Rectal smooth muscle tissue (tissue), 1 donor: ENCODE measurements around the gene CLDN4.
A peak's percentile ranks its signal among the peaks of the same experiment; 100 is the strongest.
"Not testable (repeated sequence)": the region's sequence is repeated elsewhere in the genome, so short reads cannot be mapped to it uniquely, and the experiment has no call there.

ENCODE experiments used
- H3K27ac ChIP-seq: one replicate; pipeline ENCODE4 v1.7.0; 2013; ENCODE audit warnings: low read depth, low read length, inconsistent platforms
- H3K27me3 ChIP-seq: one replicate; pipeline ENCODE4 v1.7.0; 2013; ENCODE audit warnings: low read length; ENCODE audit not compliant: control insufficient read depth, insufficient read depth
- H3K36me3 ChIP-seq: one replicate; pipeline ENCODE4 v1.7.0; 2013; ENCODE audit warnings: low read length; ENCODE audit not compliant: control insufficient read depth, insufficient read depth
- H3K4me1 ChIP-seq: one replicate; pipeline ENCODE4 v1.7.0; 2013; ENCODE audit warnings: low read length; ENCODE audit not compliant: control insufficient read depth, insufficient read depth
- H3K4me3 ChIP-seq: one replicate; pipeline ENCODE4 v1.7.0; 2013; ENCODE audit warnings: low read length
- H3K9ac ChIP-seq: one replicate; pipeline ENCODE4 v1.7.0; 2013; ENCODE audit warnings: low read length

Gene CLDN4, protein sequence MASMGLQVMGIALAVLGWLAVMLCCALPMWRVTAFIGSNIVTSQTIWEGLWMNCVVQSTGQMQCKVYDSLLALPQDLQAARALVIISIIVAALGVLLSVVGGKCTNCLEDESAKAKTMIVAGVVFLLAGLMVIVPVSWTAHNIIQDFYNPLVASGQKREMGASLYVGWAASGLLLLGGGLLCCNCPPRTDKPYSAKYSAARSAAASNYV

DNA sequence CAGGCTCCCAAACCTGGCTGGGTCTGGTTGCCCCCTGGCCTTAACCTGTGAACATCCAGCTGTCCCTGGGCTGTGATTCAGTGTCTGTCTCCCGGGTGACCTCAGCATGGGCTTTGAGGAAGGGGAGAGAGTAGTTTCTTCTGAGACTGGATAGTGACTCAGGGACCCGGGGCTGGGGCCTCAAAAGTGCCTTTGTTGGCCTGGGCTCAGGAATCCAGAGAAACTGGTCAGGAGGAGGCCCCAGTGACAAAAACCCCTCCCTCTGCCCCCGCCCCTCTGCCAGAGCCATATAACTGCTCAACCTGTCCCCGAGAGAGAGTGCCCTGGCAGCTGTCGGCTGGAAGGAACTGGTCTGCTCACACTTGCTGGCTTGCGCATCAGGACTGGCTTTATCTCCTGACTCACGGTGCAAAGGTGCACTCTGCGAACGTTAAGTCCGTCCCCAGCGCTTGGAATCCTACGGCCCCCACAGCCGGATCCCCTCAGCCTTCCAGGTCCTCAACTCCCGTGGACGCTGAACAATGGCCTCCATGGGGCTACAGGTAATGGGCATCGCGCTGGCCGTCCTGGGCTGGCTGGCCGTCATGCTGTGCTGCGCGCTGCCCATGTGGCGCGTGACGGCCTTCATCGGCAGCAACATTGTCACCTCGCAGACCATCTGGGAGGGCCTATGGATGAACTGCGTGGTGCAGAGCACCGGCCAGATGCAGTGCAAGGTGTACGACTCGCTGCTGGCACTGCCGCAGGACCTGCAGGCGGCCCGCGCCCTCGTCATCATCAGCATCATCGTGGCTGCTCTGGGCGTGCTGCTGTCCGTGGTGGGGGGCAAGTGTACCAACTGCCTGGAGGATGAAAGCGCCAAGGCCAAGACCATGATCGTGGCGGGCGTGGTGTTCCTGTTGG lies at the start of gene CLDN4:
Gene CLDN4 (plus strand): TSS at position 316 of the 903 bp plus-strand sequence. CDS start 206 bp downstream, at position 522.
- H3K4me3 ChIP-seq = peak within 1 kb of the TSS; percentile 61

DNA sequence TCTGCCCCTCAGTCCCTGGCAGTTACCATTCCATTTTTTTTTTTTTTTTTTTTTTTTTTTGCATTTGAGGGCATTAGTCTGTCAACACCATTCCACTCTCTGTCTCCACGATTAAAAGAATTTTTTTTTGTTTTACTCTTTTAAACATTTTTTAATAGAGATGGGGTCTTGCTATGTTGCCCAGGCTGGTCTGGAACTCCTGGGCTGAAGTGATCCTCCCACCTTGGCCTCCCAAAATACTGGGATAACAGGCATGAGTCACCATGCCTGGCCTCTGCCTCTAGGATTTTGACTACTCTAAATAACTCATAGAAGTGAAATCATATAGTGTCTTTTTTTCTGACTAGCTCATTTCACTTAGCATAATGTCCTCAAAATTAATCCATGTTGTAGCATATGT lies 44.2 kb upstream of the CLDN4 start:
- Histone ChIP-seq H3K4me1 (no peaks in the 10 kb centered on the region), H3K27ac (no peak overlapping the region), H3K4me3 (no peak overlapping the region), H3K9ac (no peak overlapping the region), H3K27me3 (no peaks in the 10 kb centered on the region), H3K36me3 (no peaks in the 10 kb centered on the region)

More for the DNA sequence above, at the start of gene CLDN4:
- peaks cover 8% of the 10 kb centered on the region for H3K4me1 ChIP-seq
- H3K27me3 ChIP-seq = no peaks in the 10 kb centered on the region
- no peaks in the 10 kb centered on the region for H3K36me3 ChIP-seq
- H3K27ac ChIP-seq = no peak within 1 kb of the TSS
- peak within 1 kb of the TSS; percentile 79 for H3K9ac ChIP-seq

- not testable (repeated sequence) for H3K27me3 ChIP-seq, H3K27ac ChIP-seq, H3K9ac ChIP-seq, H3K4me3 ChIP-seq, H3K4me1 ChIP-seq, H3K36me3 ChIP-seq
These were observed 43.1 kb upstream of the CLDN4 start for GRCh38 chr7:73787786-73788048.

- Histone ChIP-seq H3K4me1 (no peaks in the 10 kb centered on the region), H3K4me3 (no peak overlapping the region), H3K27ac (no peak overlapping the region), H3K9ac (no peak overlapping the region), H3K36me3 (no peaks in the 10 kb centered on the region), H3K27me3 (no peaks in the 10 kb centered on the region)
These were observed 41.7 kb upstream of the CLDN4 start for GRCh38 chr7:73789051-73789450.

DNA sequence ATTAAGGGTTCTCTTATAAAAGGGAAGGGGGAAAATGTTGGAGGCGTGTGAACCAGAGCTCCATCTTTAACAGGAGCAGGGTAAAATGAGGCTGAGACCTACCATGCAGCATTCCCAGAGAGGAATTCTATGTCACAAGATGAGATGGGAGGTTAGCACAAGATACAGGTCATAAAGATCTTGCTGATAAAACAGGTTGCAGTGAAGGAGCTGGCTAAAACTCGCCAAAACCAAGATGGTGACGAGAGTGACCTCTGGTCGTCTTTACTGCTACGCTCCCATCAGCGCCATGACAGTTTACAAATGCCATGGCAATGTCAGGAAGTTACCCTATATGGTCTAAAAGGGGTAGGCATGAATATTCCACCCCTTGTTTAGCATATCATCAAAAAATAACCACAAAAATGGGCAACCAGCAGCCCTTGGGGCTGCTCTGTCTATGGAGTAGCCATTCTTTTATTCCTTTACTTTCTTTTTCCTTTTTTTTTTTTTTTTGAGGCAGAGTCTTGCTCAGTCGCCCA lies 39.6 kb upstream of the CLDN4 start:
- not testable (repeated sequence) for H3K36me3 ChIP-seq, H3K4me3 ChIP-seq, H3K9ac ChIP-seq, H3K4me1 ChIP-seq, H3K27ac ChIP-seq, H3K27me3 ChIP-seq

DNA sequence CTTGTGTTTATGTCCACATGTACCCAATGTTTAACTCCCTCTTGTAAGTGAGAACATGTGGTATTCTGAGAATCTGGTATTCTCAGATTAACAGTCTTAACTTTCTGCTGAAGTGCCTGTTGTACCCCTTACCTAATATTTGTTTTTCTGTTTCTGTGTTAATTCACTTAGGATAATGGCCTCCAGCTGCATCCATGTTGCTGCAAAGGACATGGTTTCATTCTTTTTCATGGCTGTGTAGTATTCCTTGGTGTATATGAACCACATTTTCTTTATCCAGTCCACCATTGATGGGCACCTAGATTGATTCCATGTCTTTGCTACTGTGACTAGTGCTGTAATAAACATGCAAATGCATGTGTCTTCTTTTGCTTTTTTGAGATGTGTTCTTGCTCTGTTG lies 35.6 kb upstream of the CLDN4 start:
- not testable (repeated sequence) for H3K36me3 ChIP-seq, H3K9ac ChIP-seq, H3K4me1 ChIP-seq, H3K27ac ChIP-seq, H3K27me3 ChIP-seq, H3K4me3 ChIP-seq

DNA sequence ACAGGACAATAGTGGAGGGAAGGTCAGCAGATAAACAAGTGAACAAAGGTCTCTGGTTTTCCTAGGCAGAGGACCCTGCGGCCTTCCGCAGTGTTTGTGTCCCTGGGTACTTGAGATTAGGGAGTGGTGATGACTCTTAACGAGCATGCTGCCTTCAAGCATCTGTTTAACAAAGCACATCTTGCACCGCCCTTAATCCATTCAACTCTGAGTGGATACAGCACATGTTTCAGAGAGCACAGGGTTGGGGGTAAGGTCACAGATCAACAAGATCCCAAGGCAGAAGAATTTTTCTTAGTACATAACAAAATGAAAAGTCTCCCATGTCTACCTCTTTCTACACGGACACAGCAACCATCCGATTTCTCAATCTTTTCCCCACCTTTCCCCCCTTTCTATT lies 34.1 kb upstream of the CLDN4 start:
- H3K9ac ChIP-seq, H3K4me1 ChIP-seq, H3K36me3 ChIP-seq, H3K4me3 ChIP-seq, H3K27me3 ChIP-seq, H3K27ac ChIP-seq: not testable (repeated sequence)

DNA sequence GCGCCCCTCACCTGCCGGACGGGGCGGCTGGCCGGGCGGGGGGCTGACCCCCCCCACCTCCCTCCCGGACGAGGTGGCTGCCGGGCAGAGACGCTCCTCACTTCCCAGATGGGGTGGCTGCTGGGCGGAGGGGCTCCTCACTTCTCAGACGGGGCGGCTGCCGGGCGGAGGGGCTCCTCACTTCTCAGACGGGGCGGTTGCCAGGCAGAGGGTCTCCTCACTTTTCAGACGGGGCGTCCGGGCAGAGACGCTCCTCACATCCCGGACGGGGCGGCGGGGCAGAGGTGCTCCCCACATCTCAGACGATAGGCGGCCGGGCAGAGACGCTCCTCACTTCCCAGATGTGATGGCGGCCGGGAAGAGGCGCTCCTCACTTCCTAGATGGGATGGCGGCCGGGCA lies 33.6 kb upstream of the CLDN4 start:
- H3K27ac ChIP-seq, H3K4me1 ChIP-seq, H3K9ac ChIP-seq, H3K27me3 ChIP-seq, H3K36me3 ChIP-seq, H3K4me3 ChIP-seq: not testable (repeated sequence)

DNA sequence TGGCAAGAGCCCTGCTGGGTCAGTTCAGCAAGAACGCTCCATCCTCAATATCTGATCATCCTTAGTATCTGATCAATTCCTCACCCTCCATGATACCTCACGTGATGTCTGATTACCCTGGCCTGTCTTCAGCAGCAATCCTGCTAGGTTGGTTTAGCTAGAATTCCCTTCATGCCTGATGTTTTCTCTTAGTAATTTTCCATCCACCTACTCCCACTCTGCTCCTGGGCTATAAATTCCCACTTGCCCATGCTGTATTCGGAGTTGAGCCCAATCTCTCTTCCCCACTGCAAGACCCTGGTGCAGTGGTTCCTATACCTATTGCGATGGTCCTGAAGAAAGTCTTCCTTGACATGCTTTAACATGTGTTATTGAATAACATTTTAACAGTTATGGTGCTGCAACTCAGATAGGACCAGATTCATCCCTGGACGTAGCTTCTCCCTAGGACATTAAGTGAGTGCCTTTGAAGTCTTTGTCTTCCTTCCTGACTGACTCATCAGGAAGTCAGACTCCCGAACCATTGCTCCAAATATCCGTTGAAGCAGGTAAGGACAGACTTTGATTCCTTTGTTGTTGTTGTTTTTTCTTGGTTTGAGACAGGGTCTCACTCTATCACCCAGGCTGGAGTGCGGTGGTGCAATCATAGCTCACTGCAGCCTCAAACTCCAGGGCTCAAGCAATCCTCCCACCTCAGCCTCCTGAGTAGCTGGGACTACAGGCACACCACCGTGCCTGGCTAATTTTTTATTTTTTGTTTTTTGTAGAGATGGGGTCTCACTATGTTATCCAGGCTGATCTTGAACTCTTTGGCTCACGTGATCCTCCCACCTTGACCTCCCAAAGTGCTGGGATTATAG lies 31.3 kb upstream of the CLDN4 start:
- Histone ChIP-seq H3K9ac (no peak overlapping the region), H3K36me3 (no peaks in the 10 kb centered on the region), H3K4me1 (no peaks in the 10 kb centered on the region), H3K27me3 (no peaks in the 10 kb centered on the region), H3K27ac (no peak overlapping the region), H3K4me3 (no peak overlapping the region)

- Histone ChIP-seq H3K9ac (no peak overlapping the region), H3K27ac (no peak overlapping the region), H3K27me3 (no peaks in the 10 kb centered on the region), H3K4me3 (no peak overlapping the region), H3K36me3 (no peaks in the 10 kb centered on the region), H3K4me1 (no peaks in the 10 kb centered on the region)
These were observed 29.2 kb upstream of the CLDN4 start for GRCh38 chr7:73801577-73801976.

DNA sequence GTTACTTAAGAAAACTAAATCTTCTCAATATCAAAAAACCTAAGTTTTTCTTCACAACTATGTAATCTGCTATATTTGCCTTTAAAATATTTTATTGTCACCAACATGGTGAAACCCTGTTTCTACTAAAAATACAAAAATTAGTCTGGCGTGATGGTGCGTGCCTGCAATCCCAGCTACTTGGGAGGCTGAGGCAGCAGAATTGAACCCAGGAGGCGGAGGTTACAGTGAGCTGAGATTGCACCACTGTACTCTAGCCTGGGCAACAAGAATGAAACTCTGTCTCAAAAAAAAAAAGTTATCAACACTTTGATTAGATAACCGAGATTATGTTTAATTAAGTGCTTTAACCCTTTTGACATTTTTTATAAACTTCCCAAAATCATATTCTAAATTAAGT lies 28.3 kb upstream of the CLDN4 start:
- no peaks in the 10 kb centered on the region for H3K4me1 ChIP-seq
- H3K27me3 ChIP-seq = no peaks in the 10 kb centered on the region
- no peak overlapping the region for H3K9ac ChIP-seq
- H3K4me3 ChIP-seq = no peak overlapping the region
- no peaks in the 10 kb centered on the region for H3K36me3 ChIP-seq
- H3K27ac ChIP-seq = no peak overlapping the region

DNA sequence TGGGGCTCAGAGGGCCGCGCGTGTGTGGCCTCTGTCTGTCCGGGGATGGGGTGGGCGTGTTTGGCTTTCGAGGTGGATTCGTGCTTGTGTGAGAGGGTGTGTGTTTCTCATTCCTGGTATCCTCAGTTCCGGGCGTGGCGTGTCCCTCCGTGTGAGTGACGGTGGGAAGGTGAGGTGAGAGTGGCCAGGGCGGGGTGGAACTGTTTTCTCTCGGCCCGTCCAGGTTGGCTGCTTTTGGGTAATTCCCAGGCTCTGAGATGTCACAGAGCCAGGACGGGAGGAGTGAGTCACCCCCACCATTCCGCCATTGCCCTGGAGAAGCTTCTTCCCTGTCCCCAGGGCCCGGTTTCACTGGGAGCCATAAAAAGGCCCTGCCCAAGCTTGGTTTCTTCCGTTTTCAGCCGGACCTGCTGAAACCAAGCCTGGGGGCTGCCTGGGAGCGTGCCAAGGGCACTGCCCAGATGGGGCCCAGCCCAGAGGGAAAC lies 21.3 kb upstream of the CLDN4 start:
- Histone ChIP-seq H3K27ac (no peak overlapping the region), H3K27me3 (no peaks in the 10 kb centered on the region), H3K9ac (no peak overlapping the region), H3K36me3 (no peaks in the 10 kb centered on the region), H3K4me3 (no peak overlapping the region), H3K4me1 (no peaks in the 10 kb centered on the region)
